Left forelimb (tissue), 1 donor: ENCODE results near the gene ATP11A.
A peak's percentile ranks its signal among the peaks of the same experiment; 100 is the strongest.

Experiments
- DNase-seq: peaks from one replicate; pipeline ENCODE4 v3.0.0-alpha.2; 2018; ENCODE audit warnings: low spot score

The ATP11A gene

GRCh38 chr13:112776971-112777370 is 87.1 kb downstream of the ATP11A start:
- no peak for DNase-seq

DNA sequence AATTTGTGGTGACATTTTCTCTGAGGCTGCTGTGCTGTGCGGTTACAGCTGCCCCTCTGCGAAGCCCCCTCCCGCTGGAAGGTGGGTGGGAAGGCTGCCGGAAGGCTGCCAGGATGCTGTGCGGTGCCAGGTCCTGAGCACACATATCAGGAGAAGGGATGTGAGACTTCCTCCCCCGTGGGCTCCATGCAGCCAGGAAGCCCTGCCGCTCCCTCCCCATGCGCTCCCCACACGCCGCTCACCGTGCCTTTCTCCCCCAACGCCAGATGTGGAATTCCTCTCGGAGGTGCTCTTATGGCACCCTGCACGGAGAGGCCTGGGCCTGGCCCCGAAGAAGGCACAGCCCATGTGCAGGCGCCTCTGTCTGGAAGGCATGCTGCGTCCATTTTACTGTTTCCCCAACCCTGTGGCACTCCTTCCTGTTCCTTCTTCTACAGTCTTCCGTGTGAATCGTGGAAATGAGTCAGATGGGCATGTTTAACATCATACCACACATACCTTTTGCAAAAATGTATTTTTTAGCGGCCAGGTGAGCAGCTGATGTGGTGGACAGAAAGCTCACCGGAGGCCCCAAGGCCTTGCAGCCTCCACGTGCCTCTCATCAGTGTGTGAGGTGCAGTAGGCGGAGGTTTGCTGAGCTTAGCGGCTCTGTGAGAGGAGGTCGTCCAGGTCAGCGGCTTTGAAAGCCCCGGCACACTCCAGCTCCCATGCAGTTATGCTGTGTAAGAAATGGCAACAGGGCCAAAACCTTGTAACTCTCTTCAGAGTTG is 88.0 kb downstream of the ATP11A start:
- peak; percentile 44 for DNase-seq

- peak; percentile 60 for DNase-seq
These were observed 90.2 kb downstream of the ATP11A start for GRCh38 chr13:112779856-112780604.

DNA sequence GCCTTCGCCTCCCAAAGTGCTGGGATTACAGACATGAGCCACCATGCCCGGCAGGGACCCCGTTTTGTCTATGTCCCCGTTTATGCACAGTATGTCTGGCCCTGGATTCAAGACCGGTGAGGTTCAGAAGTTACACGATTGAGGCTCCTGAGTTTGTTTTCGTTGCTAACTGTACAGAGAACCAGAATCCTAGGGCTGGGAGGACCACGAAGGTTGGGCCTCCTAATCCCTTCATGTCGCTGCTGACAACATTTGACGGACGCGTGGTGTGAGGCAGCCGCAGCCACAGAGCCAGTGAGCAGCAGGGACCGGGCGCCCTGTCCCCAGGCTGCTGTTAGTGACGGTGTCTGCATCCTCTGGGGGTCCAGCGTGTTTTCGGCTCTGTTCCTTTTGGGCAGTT is 91.4 kb downstream of the ATP11A start:
- DNase-seq, result no peak

GRCh38 chr13:112781881-112782361 is 92.1 kb downstream of the ATP11A start:
- peak; percentile 48 for DNase-seq

DNA sequence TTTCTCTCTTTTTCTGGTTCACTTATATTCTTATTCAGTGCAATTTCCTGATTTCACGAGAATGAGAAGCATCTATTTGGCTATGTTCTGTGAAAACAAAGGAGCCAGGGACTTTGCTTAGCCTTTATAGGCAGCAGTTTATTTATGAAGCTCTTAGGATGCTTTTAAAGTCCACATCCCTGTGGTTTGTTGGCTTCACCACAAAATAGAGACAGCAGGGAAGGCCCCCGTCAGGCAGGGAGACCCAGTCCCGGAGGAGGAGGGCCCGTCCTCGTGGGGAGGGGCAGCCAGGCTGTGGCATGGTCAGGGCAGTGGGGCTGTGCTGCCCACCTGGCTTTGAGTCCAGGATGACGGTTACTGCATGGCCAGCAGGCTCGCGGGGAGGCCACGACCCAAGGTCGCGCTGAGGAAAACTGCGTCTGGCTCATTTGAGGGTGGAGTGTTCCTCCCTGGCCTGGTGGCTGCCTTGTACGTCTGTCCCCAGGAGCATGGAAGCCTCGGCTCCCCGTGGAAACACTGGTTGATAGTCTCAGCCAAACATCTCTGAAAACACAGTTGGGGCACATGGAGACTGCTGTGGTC is 92.7 kb downstream of the ATP11A start:
- DNase-seq, result peak; percentile 55

DNA sequence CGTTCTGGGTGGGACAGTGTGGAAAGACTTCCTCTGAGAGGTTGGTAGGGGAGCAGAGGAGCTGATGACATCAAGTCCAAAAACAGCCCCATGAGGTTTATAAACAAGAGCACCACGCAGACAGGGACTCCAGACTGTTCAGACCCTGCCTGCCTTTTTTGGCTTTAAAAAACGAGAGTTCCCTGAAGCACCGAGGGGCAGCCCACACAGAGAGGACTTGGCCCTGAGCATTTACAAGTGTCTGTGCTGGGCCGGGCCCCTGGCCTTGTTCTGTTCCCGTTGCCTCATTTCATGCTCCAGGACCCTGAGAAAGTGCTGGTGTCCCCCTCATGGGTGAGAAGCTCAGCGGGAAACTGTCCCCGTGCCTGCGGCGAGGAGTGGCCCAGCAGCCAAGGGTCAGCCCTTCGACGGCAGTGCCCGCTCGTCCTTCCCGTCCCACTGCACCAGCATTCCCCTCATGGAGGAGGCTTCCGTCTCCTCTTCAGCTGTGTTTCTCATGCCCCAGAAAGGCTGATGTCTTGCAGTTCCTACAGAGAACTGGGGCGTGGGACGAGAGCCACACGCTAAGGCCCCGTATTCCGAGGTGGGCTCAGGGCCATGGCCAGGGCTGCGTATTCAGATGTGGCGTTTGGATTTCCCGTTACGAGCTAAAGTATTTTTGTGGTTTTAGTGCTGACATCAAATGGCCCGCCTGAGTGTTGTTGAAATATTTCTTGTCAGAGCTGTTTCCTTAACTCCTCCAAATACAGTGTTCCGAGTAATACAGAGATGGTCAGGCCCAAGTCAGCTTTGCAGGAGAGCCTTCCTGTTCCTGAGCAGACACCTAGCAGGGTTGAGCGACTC is 93.5 kb downstream of the ATP11A start:
- DNase-seq, result peak; percentile 62

DNA sequence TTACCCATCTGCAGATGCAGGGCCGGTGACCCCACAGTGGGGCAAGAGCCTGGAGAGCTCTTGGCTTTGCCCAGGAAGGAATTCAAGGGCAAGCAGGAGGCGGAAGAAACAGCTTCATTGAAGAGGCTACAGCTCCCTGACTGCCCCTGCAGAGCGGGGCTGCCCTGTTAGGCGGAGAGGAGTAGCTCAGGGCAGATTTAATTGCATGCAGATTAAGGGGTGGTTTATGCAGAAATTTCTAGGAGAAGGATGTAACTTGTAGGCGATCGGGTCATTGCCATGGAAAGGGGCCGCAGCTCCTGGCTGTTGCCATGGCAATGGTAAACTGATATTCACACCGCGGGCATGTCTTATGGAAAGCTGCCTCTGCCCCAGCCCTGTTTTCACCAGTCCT is 94.1 kb downstream of the ATP11A start:
- DNase-seq, result peak; percentile 53

- DNase-seq, result peak; percentile 55
These were observed 95.1 kb downstream of the ATP11A start for GRCh38 chr13:112784811-112785482.

DNA sequence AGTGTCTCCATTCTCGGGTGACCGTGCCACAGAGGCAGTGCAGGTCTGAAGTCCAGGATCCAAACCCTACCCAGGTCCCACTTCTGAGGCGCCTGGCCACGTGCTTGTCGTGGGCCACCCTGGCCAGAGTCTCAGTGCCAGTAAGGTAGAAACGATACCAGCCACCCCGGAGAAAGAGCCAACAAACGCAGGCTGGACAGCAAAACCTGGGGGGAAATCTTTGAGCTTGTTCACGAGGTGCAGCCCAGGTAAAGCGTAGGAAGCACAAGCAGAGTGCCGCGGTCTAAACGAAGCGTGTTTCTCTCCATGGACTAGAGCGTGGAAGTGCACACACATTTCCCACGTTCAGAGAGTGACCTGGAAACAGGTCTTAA is 95.6 kb downstream of the ATP11A start:
- DNase-seq, result peak; percentile 55

DNA sequence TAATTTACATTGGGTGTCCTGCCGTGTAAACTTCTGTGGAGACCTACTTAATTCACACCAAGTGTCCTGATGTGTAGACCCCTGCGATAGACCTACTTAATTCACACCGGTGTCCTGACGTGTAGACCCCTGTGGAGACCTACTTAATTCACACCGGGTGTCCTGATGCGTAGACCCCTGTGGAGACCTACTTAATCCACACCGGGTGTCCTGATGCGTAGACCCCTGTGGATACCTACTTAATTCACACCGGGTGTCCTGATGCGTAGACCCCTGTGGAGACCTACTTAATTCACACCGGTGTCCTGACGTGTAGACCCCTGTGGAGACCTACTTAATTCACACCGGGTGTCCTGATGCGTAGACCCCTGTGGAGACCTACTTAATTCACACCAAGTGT is 97.0 kb downstream of the ATP11A start:
- DNase-seq, result peak; percentile 22

- no peak for DNase-seq
These were observed 101.2 kb downstream of the ATP11A start for GRCh38 chr13:112790735-112791641.

GRCh38 chr13:112791663-112792440 is 102.0 kb downstream of the ATP11A start:
- DNase-seq, result no peak

- no peak for DNase-seq
These were observed 102.7 kb downstream of the ATP11A start for GRCh38 chr13:112792511-112792910.

DNA sequence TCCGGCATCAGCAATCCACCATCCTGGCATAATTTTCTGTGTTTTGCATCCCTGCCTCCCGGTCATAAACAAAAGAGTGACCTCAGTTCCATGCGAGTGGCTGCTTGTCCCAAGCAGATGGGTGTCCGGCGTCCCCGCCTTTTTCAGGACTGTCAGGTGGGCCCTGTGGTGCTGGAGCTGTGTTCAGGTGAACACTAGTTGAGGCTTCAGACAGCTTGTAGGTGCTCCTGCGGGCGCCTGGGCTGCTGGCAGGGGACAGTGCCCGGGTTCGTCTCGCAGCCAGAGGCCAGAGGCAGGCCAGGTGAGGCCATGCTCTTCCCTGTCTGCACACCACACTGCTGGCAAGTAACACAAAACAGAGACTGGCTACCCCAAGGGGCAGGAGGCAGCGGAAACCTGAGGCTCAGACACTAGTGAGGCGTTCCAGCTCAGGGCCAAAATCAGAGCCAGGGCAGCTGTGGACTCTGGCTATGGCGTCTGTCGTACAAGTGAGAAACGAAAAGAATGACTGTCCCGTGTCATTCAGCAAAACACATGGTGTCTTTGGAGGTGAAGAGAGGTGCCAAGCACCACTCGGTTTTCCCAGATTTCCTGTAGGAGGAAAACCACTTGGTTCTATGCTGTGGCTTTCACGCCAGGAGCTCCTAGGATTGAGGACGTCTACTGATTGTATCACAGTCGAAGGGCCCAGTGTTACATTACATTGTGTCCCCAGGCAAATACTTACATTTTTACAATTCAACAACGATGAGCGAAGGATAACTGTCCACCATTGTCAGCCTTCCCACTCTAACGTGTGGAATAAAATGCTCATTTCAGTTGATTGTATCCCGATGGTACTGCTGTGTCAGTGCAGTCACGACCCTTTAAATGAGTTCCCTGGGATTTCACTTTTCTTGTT is 104.0 kb downstream of the ATP11A start:
- DNase-seq, result no peak

DNA sequence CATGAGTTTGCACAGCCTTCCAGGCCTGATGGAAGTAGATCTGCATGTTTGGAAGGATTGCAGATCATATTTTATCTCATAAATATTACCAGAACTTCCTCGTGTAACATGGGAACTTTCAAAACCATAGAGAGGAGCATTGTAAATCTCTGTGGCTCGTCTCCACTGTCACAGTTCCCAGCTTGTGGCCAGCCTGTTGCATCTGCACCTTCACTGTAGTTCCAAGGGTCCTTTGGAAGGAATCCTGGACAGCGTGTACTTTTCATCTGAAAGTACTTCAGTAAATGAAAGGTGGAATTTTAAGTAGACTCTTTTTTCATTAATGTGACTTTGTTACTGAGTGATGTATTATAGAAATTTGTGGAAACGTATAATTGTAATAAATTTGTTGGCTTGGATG is 105.4 kb downstream of the ATP11A start:
- DNase-seq, result no peak

- no peak for DNase-seq
These were observed 106.5 kb downstream of the ATP11A start for GRCh38 chr13:112796190-112796915.

- DNase-seq, result no peak
These were observed 109.6 kb downstream of the ATP11A start for GRCh38 chr13:112799394-112799793.
